Endometrial microvascular endothelial cells (primary cell): ENCODE results near the gene GPATCH2. TPM values are rescaled to one million over a fixed set of nuclear protein-coding genes. Genes with fewer than 3 reads are reported as not detected.

Source experiments
- in situ Hi-C: cut with HindIII; loops from 2 replicates; pipeline ENCODE4 v1.10.0; 2017; ENCODE audit warnings: low sequenced_read_pairs, low pct_unique_long_range_greater_than_20kb; ENCODE audit errors: inconsistent ontology term
- total RNA-seq: library from RNA; depleted of rRNA; stranded (reverse); fragments of >200 nt; gene quantifications from one replicate; pipeline ENCODE4 v1.2.3, GENCODE V29; 2015; ENCODE audit errors: inconsistent ontology term

GPATCH2 gene
- total RNA-seq, 1 donor from 2014 or later: 3.6 TPM

DNA sequence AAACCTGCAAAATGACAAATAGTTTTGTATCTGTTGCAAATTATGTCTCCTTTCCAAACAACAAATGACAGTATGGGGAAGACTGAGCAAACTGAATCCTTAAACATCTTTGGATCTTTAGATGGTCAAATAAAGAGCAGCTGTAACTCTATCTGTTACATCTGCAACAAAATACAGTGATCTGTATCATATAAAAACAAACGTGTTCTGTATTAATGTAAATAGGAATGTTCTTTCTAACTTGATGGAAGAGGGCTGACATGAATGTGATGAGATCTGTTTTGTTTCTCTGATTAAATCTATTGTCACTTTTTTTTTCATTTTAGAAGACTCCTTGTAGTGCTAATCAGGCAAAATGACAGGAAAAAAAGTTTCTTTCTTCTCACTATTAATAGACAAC is 159.5 kb downstream of the GPATCH2 start:
- in situ Hi-C loops: no loop called here

DNA sequence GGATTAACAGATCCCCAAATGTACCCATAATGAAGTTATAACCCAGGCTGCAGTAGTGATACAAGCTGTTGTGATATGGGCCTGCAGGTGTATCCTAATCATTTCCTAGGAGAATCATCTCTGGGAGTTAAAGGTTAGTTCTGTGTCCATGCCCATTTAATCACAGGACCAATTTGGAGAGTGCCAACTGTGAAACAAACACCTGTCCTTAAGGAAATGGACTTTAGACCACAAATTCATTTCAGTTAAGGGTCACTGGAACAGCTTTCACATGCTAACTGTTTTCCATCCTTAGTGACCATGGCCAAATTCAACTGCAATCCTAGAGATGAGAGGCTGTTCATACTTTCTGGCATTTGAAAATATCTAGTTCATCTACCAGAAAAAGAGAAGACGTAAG is 160.9 kb downstream of the GPATCH2 start:
- in situ Hi-C loops: no loop called here

DNA sequence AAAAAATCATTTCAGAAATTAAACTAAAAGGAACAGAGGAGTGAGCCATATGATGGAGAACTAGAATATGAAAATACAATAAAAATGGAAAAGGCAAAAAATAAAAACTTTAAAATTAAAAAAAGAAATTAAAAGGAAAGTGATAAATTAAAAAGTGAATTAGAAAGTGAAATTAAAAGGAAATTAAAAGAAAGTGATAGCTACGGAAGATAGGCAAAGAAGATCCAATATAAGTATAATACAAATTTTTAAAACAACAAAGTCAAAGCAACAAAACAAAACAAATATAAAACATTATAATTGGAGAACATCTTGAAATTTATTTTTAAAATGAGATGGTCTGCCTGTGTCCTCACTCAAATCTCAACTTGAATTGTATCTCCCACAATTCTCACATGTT is 165.8 kb downstream of the GPATCH2 start:
- in situ Hi-C loops: no loop called here

DNA sequence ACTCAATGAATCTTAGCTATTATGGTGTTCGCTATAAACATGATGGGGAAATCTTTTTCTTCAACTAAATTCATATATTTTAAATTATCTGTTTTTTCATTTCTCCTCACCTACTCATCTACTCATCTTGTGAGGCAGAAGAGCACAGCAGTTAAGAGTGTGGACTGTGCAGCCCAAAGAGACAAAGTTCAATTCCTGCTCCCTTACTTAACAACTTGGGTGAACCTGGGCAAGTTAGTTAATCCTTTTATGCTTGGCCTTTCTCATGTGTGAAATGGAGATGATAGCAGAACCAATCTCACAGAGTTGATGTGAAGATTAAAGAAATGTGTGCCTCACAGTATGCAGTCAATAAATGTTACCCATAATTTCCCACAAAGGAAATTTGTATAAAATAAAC is 168.2 kb downstream of the GPATCH2 start:
- in situ Hi-C loops: no loop called here

DNA sequence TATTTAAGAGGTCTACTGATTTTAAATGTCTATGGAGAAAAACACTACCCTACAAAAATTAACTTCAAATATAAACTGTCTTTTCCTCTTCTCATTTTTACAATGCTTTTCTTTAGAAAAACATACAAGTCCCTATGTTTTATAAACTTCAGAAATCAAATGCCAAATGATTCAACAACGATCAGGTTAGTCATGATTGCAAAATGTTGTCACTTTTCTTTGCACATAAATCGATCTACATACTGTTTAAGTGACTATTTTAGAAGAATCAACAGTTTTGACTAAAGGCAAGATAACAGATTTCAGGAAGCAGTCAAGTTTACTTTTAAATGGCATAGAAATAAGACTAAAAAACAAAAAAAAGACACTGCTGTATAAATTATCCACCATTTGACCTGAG is 168.7 kb downstream of the GPATCH2 start:
- in situ Hi-C loops: no loop called here

DNA sequence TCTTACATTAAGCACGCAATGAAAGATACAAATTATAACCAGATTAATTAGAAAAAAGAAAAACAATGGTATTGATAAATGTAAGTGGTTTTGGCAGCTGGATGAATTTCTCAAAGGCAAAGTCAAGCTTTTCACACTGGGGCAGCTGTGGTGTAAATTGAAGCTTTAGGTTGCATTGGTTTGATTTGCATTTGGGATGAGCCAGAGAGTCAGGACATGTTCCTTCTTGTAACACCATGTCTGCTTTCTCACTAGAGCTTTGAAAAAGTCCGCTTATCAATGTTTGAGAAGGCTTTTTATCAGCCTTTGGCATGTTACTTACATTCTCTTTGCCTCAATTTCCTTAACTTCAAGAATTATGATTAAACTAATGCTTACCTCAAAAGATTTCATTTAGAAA is 173.9 kb downstream of the GPATCH2 start:
- in situ Hi-C loops: no loop called here

DNA sequence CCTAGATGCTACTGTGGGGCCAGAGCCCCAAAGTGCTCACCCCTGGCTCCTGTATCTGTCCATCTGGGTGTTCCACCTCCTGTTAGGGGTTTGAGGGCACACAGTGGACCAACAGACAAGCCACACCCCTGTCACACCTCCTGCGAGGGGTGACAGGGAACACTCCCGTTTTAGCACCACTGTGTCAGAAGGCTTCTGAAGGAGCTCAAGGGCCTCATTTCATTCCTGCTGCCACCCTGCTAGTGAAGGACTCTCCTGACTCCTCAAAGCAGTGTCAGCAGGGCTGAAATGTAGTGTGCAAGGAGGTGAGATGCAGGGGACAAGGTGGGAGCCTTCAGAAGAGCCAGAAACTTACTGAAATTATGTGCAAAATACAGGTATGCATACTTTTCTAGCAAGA is 174.6 kb downstream of the GPATCH2 start:
- in situ Hi-C loops: no loop called here

DNA sequence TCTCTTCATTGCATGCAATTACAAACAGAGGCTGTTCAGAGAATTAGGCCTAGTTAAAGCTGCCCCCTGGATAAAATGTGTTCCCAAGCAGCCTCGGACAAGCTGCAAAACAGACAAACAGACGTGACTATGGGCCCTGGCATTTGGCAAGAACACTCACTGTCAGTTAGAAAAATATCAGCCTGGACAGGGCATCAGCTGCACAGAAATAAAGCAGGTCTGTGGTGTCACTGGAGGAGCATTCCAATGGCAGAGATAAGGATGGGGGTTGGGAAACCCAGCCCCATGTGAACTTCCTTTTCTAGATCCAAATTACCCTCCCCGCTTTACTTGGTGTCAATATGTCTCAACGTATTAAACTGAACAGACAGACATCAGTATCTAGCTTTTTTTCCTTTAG is 177.1 kb downstream of the GPATCH2 start:
- in situ Hi-C loops: no loop called here

DNA sequence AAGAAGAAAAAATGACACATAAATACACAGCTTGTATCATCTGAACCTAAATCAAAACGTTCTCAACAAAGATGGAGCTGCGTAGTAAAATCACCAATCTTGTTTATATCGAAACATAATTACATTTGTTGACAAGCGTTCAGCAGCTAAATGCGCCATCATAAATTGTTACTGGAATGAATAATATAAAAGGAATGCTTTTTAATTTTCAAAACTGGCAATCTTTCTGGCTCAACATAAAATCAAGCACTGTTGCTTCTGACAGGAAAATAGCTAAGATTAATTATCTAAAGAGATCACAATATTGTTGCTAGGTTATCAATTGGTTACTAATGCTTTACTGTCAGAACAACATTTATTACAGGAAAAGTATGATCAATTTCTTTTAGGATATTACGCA is 181.5 kb downstream of the GPATCH2 start:
- in situ Hi-C loops: no loop called here

DNA sequence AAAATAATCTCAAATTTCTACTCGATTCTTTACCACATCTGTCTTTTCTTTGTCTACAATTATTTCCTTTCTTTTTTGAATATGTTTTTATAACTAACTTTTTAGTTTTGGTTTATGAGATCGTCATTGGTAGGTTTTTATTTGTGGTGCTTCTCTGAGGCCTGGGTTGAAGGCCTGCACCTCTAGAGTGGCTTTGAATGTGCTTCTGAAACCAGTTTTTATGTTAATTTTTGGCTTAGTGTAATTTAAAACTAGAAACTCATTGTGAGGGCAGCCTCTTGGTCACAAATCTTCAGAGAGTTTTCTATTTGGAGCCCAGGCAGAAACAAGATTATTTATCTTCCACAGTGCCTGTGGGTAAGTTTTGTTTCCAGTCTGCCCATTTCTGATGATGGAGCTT is 187.0 kb downstream of the GPATCH2 start:
- in situ Hi-C loops: no loop called here

DNA sequence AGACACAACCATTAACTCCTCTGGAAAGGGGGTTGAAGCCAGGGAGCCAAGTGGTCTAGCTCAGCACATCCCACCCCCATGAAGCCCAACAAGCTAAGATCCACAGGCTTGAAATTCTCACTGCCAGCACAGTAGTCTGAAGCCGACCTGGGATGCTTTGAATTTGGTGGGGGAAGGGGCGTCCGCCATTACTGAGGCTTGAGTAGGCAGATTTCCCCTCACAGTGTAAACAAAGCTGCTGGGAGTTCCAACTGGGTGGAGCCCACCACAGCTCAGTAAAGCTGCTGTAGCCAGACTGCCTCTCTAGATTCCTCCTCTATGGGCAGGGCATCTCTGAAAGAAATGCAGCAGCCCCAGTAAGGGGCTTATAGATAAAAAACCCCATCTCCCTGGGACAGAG is 193.5 kb downstream of the GPATCH2 start:
- in situ Hi-C loops: no loop called here

DNA sequence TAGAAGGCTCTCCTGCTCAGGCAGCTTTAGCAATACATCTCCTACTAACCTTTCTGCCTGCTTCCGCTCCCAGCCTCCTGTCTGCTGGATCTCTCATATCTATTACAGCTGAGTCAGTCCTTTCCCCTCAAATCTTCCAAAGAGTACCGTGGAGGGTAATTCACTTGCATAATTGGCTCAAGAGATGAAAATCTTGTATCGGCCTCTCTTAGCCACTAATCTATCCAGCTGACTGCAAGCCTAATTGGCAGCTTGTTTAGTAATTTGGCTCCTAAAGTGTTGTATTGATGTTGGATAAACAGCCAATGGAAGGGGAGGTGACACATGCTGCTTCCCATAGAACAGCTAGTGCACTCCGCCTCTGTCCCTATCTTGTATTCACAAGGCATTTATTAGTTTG is 195.7 kb downstream of the GPATCH2 start:
- in situ Hi-C loops: no loop called here

DNA sequence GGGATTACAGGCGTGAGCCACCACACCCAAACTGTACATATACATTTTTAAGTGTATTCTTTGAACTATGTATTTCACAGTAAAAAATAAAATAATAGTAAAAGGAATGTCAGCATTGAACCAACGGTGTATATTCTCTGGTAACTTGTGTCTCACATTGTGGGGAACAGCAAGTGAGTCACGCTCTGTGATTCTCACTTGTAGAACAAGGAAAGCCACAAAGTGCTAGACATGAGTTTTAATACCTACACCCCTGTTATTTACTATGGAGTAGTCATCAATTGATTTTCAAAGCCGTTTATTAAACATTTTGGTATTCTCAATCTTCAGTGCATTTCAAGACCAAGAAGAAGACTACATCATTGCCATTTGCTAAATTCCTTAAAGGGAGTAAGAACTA is 197.2 kb downstream of the GPATCH2 start:
- in situ Hi-C loops: no loop called here

DNA sequence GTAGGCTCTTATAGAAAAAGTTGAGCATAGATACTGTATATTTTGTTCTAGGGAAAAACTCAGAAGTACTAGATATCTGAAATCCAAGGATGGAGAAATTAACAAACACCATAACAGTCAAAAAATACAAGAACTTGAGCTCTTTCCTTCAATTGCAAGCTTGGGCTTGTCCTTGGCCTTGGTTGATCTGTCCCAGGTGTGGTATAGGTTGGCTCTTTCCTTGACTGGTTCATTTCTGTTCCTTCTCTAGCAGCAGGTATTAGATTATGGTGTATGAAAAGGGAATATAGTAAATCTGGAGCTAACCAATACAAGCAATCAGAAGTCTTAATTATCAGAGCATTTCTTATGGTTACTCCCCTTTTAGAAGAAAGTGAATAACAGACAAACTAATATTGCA is 198.6 kb downstream of the GPATCH2 start:
- in situ Hi-C loops: no loop called here

DNA sequence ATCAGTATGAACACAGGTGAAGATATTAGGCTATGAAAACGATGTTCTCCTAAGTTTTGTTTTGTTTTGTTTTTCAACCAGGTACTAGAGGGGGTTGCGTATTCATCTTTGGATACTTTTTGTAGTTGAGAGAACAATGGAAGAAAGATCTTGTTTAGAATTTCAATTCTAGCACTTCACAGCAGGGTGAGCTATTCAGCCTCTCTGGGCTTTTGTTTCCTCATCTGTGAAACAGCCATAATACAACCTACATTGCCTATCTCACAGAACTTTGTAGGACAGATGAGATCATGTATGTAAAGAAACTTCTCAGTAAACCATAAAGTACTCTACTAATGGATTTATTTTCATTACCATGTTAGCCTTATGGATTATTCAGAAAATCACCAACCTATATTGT is 199.5 kb downstream of the GPATCH2 start:
- in situ Hi-C loops: no loop called here

DNA sequence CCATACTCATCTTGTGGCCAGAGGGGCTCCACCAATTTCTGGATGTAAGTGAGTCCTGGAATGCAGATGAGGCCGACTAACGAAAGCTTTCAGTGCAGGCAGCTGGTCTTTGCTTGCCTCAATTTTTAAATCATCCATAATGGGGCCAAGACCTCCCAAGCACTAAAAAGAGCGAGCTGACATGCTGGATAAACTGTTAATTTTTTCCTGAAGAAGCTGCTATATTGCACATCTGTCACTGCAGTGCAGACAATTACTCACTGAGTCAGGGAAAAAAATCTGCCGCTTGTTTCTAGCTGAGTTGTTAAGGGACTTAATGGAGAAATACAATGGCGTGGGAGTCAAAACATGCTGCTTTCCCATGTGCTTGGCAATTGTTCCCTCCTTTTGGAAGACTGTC is 205.5 kb downstream of the GPATCH2 start:
- in situ Hi-C loops: no loop called here

DNA sequence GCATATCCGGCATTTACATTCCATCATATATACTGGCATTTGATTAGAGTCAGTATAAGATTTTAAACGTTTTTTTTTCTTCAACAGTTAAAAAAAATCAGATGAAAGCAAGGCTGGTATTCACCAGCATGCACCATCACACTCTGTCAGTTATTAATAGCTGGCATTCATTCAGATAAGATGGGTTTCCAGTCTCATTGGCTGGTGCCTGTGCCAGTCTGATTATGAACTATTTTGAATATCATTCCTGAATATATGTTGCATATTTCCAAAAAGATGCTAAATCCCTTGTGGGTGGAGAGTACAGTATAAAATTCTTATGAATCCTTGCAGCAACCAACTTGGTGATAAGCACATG is 211.7 kb downstream of the GPATCH2 start:
- in situ Hi-C loops: no loop called here

DNA sequence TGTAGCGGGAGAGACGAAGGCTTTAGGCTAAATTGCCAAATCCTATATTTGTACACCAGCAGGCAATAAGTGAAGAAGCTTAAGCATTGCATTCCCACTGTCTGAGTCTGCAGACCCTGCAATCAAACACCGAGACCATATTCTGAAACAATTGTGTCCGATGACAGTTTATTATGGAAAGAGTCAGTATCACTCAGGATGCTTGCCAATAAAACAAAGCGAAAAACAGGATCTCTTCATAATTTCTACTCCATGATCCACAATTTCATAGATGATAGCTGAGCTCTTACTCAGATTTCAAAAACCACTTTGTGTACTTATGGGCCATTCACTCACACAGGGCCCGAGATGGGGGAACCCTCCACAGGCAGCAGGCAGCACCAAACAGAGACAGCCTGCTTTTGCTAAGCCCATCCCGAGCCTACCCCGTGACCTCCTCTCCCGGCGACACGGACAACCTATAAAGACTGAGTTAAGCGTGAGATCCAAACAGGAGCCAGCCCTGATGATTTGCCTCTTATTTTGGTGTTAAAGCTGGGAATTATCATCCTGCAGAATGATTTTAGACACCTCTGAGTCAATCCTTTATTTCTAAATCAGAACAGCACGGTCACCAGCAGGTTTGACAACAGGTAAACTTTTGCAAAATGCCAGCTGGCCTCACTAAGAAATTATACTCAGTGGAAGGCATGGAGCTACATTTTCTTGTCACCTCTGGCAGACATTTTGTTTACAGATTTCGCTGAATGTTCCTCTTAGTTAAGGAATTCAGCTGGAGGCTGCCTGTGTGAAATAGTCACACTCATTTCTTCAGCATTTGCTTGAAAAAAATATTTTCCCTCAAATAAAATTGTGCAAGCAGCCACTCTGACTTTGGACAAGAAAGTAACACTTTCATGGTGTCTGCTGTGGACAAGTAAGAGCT is 212.4 kb downstream of the GPATCH2 start:
- in situ Hi-C loops: no loop called here

DNA sequence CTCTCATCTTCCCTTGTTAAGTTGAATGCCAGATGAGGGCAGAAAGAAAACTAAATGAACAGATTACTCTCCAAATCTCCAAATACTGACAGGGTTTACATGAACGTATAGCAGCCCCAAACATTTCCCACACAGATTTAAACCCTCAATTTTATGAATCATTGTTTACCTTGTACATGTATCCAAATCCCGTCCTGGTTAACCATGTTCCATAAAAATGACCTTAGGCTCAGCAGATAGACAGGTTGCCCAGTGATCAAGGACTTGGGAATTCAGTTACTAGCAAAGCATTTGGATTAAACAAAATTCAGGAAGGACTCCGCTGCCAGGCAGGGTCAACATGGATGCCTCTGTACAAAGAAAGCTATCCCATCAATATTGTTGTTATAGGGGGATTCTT is 213.5 kb downstream of the GPATCH2 start:
- in situ Hi-C loops: no loop called here

DNA sequence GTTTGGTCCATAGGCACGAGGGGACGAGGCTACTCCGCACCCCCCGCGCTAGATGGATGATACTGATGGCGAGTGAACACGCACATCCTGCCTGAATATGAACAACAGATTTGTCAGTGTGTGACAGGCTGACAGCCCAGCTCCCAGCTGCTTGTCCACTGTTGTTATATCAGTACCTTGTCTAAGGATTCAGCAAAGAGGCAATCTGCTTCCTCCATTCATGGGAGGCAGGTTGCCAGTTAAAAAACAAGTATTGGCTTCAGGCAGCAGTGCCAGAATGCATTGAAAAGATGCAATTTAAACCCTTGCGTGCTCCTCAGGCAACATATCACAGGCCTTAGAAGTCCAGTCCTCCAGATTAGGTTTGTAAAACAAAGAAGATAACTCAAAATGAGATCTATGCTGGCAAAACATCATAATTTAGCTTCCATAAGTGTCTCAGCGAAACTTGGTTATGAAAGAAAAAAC is 223.3 kb downstream of the GPATCH2 start:
- in situ Hi-C loops: no loop called here
